AG20443 (cell line): ENCODE data around the gene MYO1B.
A peak's percentile ranks its signal among the peaks of the same experiment; 100 is the strongest.

ENCODE experiments used
- DNase-seq: peaks from one replicate; pipeline ENCODE4 v3.0.0; 2012; ENCODE audit warnings: low spot score, mixed read lengths

The MYO1B gene

GRCh38 chr2:191245046-191245868 is at the start of gene MYO1B:
Gene MYO1B (plus strand): TSS chr2:191245404. CDS start chr2:191276896, 31,492 bp downstream.
- peak; percentile 88 for DNase-seq

GRCh38 chr2:191197096-191197495 is 48.1 kb upstream of the MYO1B start:
- DNase-seq = no peak

- DNase-seq = no peak
These were observed 46.9 kb upstream of the MYO1B start for GRCh38 chr2:191198271-191198670.

GRCh38 chr2:191199929-191200512 is 45.2 kb upstream of the MYO1B start:
- no peak for DNase-seq

- DNase-seq = no peak
These were observed 44.3 kb upstream of the MYO1B start for GRCh38 chr2:191200910-191201309.

GRCh38 chr2:191202209-191202721 is 42.9 kb upstream of the MYO1B start:
- DNase-seq = peak; percentile 70

- peak; percentile 54 for DNase-seq
These were observed 42.3 kb upstream of the MYO1B start for GRCh38 chr2:191202881-191203397.

GRCh38 chr2:191204433-191204832 is 40.8 kb upstream of the MYO1B start:
- no peak for DNase-seq

- DNase-seq = no peak
These were observed 38.4 kb upstream of the MYO1B start for GRCh38 chr2:191206613-191207471.

GRCh38 chr2:191209340-191209739 is 35.9 kb upstream of the MYO1B start:
- no peak for DNase-seq

- no peak for DNase-seq
These were observed 33.1 kb upstream of the MYO1B start for GRCh38 chr2:191212119-191212518.

GRCh38 chr2:191213333-191213732 is 31.9 kb upstream of the MYO1B start:
- DNase-seq = no peak

- no peak for DNase-seq
These were observed 30.0 kb upstream of the MYO1B start for GRCh38 chr2:191215230-191215629.

- DNase-seq = no peak
These were observed 29.5 kb upstream of the MYO1B start for GRCh38 chr2:191215666-191216065.

GRCh38 chr2:191217580-191217979 is 27.6 kb upstream of the MYO1B start:
- peak; percentile 53 for DNase-seq

- DNase-seq = peak; percentile 32
These were observed 26.8 kb upstream of the MYO1B start for GRCh38 chr2:191218292-191218898.

- DNase-seq = no peak
These were observed 24.5 kb upstream of the MYO1B start for GRCh38 chr2:191220671-191221070.

GRCh38 chr2:191221666-191222065 is 23.5 kb upstream of the MYO1B start:
- no peak for DNase-seq

- peak; percentile 58 for DNase-seq
These were observed 22.7 kb upstream of the MYO1B start for GRCh38 chr2:191222507-191222906.

GRCh38 chr2:191222952-191223351 is 22.3 kb upstream of the MYO1B start:
- no peak for DNase-seq

GRCh38 chr2:191225126-191225525 is 20.1 kb upstream of the MYO1B start:
- DNase-seq = no peak

GRCh38 chr2:191225690-191226089 is 19.5 kb upstream of the MYO1B start:
- no peak for DNase-seq
